ENCODE results near the gene TTC29.

The TTC29 gene

GRCh38 chr4:146943691-146944375 lies 1.8 kb downstream of the TTC29 start:
- Histone ChIP-seq H3K4me3 (ENCODE audit: low read length) (no peak overlapping the region), H3K9ac (ENCODE audit: low read length) (no peak overlapping the region), H3K27ac (ENCODE audit: low read depth, low read length) (no peak overlapping the region), H3K27me3 (ENCODE audit: control insufficient read depth, insufficient read depth, low read length) (no peaks in the 10 kb centered on the region), H3K4me1 (ENCODE audit: control insufficient read depth, insufficient read depth, low read length) (peaks cover 5% of the 10 kb centered on the region), H3K36me3 (ENCODE audit: control insufficient read depth, insufficient read depth, low read length) (no peaks in the 10 kb centered on the region)

- no peak overlapping the region for H3K9ac ChIP-seq (ENCODE audit: low read length)
- no peaks in the 10 kb centered on the region for H3K36me3 ChIP-seq (ENCODE audit: control insufficient read depth, insufficient read depth, low read length)
- no peaks in the 10 kb centered on the region for H3K4me1 ChIP-seq (ENCODE audit: control insufficient read depth, insufficient read depth, low read length)
- no peaks in the 10 kb centered on the region for H3K27me3 ChIP-seq (ENCODE audit: control insufficient read depth, insufficient read depth, low read length)
- no peak overlapping the region for H3K27ac ChIP-seq (ENCODE audit: low read depth, low read length)
- no peak overlapping the region for H3K4me3 ChIP-seq (ENCODE audit: low read length)
Observed at GRCh38 chr4:146932116-146932515, 13.5 kb downstream of the TTC29 start.

GRCh38 chr4:146930673-146931072 lies 15.0 kb downstream of the TTC29 start:
- no peak overlapping the region for H3K4me3 ChIP-seq (ENCODE audit: low read length)
- H3K9ac ChIP-seq (ENCODE audit: low read length): no peak overlapping the region
- no peak overlapping the region for H3K27ac ChIP-seq (ENCODE audit: low read depth, low read length)

GRCh38 chr4:146927695-146928094 lies 18.0 kb downstream of the TTC29 start:
- no peak overlapping the region for H3K27ac ChIP-seq (ENCODE audit: low read depth, low read length)
- H3K36me3 ChIP-seq (ENCODE audit: control insufficient read depth, insufficient read depth, low read length): no peaks in the 10 kb centered on the region

More at GRCh38 chr4:146930673-146931072, 15.0 kb downstream of the TTC29 start:
- Histone ChIP-seq H3K36me3 (ENCODE audit: control insufficient read depth, insufficient read depth, low read length) (no peaks in the 10 kb centered on the region), H3K27me3 (ENCODE audit: control insufficient read depth, insufficient read depth, low read length) (no peaks in the 10 kb centered on the region), H3K4me1 (ENCODE audit: control insufficient read depth, insufficient read depth, low read length) (no peaks in the 10 kb centered on the region)

GRCh38 chr4:146916479-146917076 lies 29.1 kb downstream of the TTC29 start:
- Histone ChIP-seq H3K27ac (ENCODE audit: low read depth, low read length) (no peak overlapping the region), H3K4me1 (ENCODE audit: control insufficient read depth, insufficient read depth, low read length) (no peaks in the 10 kb centered on the region), H3K36me3 (ENCODE audit: control insufficient read depth, insufficient read depth, low read length) (no peaks in the 10 kb centered on the region), H3K9ac (ENCODE audit: low read length) (no peak overlapping the region), H3K4me3 (ENCODE audit: low read length) (no peak overlapping the region), H3K27me3 (ENCODE audit: control insufficient read depth, insufficient read depth, low read length) (no peaks in the 10 kb centered on the region)

More at GRCh38 chr4:146927695-146928094, 18.0 kb downstream of the TTC29 start:
- H3K4me3 ChIP-seq (ENCODE audit: low read length): no peak overlapping the region
- H3K27me3 ChIP-seq (ENCODE audit: control insufficient read depth, insufficient read depth, low read length): no peaks in the 10 kb centered on the region
- no peak overlapping the region for H3K9ac ChIP-seq (ENCODE audit: low read length)
- no peaks in the 10 kb centered on the region for H3K4me1 ChIP-seq (ENCODE audit: control insufficient read depth, insufficient read depth, low read length)

- no peak overlapping the region for H3K4me3 ChIP-seq (ENCODE audit: low read length)
- no peaks in the 10 kb centered on the region for H3K27me3 ChIP-seq (ENCODE audit: control insufficient read depth, insufficient read depth, low read length)
Observed at GRCh38 chr4:146915132-146915531, 30.5 kb downstream of the TTC29 start.

GRCh38 chr4:146900295-146900694 lies 45.4 kb downstream of the TTC29 start:
- Histone ChIP-seq H3K27ac (ENCODE audit: low read depth, low read length) (no peak overlapping the region), H3K9ac (ENCODE audit: low read length) (no peak overlapping the region), H3K4me1 (ENCODE audit: control insufficient read depth, insufficient read depth, low read length) (no peaks in the 10 kb centered on the region), H3K27me3 (ENCODE audit: control insufficient read depth, insufficient read depth, low read length) (no peaks in the 10 kb centered on the region), H3K4me3 (ENCODE audit: low read length) (no peak overlapping the region), H3K36me3 (ENCODE audit: control insufficient read depth, insufficient read depth, low read length) (no peaks in the 10 kb centered on the region)

More at GRCh38 chr4:146915132-146915531, 30.5 kb downstream of the TTC29 start:
- Histone ChIP-seq H3K4me1 (ENCODE audit: control insufficient read depth, insufficient read depth, low read length) (no peaks in the 10 kb centered on the region), H3K9ac (ENCODE audit: low read length) (no peak overlapping the region), H3K27ac (ENCODE audit: low read depth, low read length) (no peak overlapping the region), H3K36me3 (ENCODE audit: control insufficient read depth, insufficient read depth, low read length) (no peaks in the 10 kb centered on the region)

- Histone ChIP-seq H3K4me3 (ENCODE audit: low read length) (no peak overlapping the region), H3K9ac (ENCODE audit: low read length) (no peak overlapping the region), H3K27me3 (ENCODE audit: control insufficient read depth, insufficient read depth, low read length) (no peaks in the 10 kb centered on the region), H3K27ac (ENCODE audit: low read depth, low read length) (no peak overlapping the region), H3K36me3 (ENCODE audit: control insufficient read depth, insufficient read depth, low read length) (no peaks in the 10 kb centered on the region), H3K4me1 (ENCODE audit: control insufficient read depth, insufficient read depth, low read length) (no peaks in the 10 kb centered on the region)
Observed at GRCh38 chr4:146890301-146890700, 55.4 kb downstream of the TTC29 start.

GRCh38 chr4:146883070-146883469 lies 62.6 kb downstream of the TTC29 start:
- H3K27ac ChIP-seq (ENCODE audit: low read depth, low read length): no peak overlapping the region
- no peaks in the 10 kb centered on the region for H3K4me1 ChIP-seq (ENCODE audit: control insufficient read depth, insufficient read depth, low read length)
- no peak overlapping the region for H3K9ac ChIP-seq (ENCODE audit: low read length)
- H3K27me3 ChIP-seq (ENCODE audit: control insufficient read depth, insufficient read depth, low read length): no peaks in the 10 kb centered on the region
- H3K4me3 ChIP-seq (ENCODE audit: low read length): no peak overlapping the region
- H3K36me3 ChIP-seq (ENCODE audit: control insufficient read depth, insufficient read depth, low read length): no peaks in the 10 kb centered on the region

GRCh38 chr4:146857298-146857697 lies 88.4 kb downstream of the TTC29 start:
- H3K4me3 ChIP-seq (ENCODE audit: low read length): no peak overlapping the region
- no peaks in the 10 kb centered on the region for H3K27me3 ChIP-seq (ENCODE audit: control insufficient read depth, insufficient read depth, low read length)
- H3K36me3 ChIP-seq (ENCODE audit: control insufficient read depth, insufficient read depth, low read length): no peaks in the 10 kb centered on the region
- H3K9ac ChIP-seq (ENCODE audit: low read length): no peak overlapping the region
- H3K4me1 ChIP-seq (ENCODE audit: control insufficient read depth, insufficient read depth, low read length): no peaks in the 10 kb centered on the region
- no peak overlapping the region for H3K27ac ChIP-seq (ENCODE audit: low read depth, low read length)

GRCh38 chr4:146855761-146856160 lies 89.9 kb downstream of the TTC29 start:
- H3K36me3 ChIP-seq (ENCODE audit: control insufficient read depth, insufficient read depth, low read length): no peaks in the 10 kb centered on the region
- H3K4me3 ChIP-seq (ENCODE audit: low read length): no peak overlapping the region
- H3K4me1 ChIP-seq (ENCODE audit: control insufficient read depth, insufficient read depth, low read length): no peaks in the 10 kb centered on the region
- no peak overlapping the region for H3K27ac ChIP-seq (ENCODE audit: low read depth, low read length)
- no peak overlapping the region for H3K9ac ChIP-seq (ENCODE audit: low read length)
- H3K27me3 ChIP-seq (ENCODE audit: control insufficient read depth, insufficient read depth, low read length): no peaks in the 10 kb centered on the region

- no peak overlapping the region for H3K9ac ChIP-seq (ENCODE audit: low read length)
Observed at GRCh38 chr4:146852360-146852759, 93.3 kb downstream of the TTC29 start.

GRCh38 chr4:146847345-146847744 lies 98.3 kb downstream of the TTC29 start:
- no peaks in the 10 kb centered on the region for H3K4me1 ChIP-seq (ENCODE audit: control insufficient read depth, insufficient read depth, low read length)
- no peaks in the 10 kb centered on the region for H3K27me3 ChIP-seq (ENCODE audit: control insufficient read depth, insufficient read depth, low read length)
- no peaks in the 10 kb centered on the region for H3K36me3 ChIP-seq (ENCODE audit: control insufficient read depth, insufficient read depth, low read length)
- H3K27ac ChIP-seq (ENCODE audit: low read depth, low read length): no peak overlapping the region
- no peak overlapping the region for H3K9ac ChIP-seq (ENCODE audit: low read length)
- H3K4me3 ChIP-seq (ENCODE audit: low read length): no peak overlapping the region

More at GRCh38 chr4:146852360-146852759, 93.3 kb downstream of the TTC29 start:
- Histone ChIP-seq H3K4me3 (ENCODE audit: low read length) (no peak overlapping the region), H3K27me3 (ENCODE audit: control insufficient read depth, insufficient read depth, low read length) (no peaks in the 10 kb centered on the region), H3K27ac (ENCODE audit: low read depth, low read length) (no peak overlapping the region), H3K36me3 (ENCODE audit: control insufficient read depth, insufficient read depth, low read length) (no peaks in the 10 kb centered on the region), H3K4me1 (ENCODE audit: control insufficient read depth, insufficient read depth, low read length) (no peaks in the 10 kb centered on the region)
